Measurements from ENCODE around the gene PAPPA. TPM values are rescaled to one million over a fixed set of nuclear protein-coding genes. Genes with fewer than 3 reads are reported as not detected.

The PAPPA gene
- total RNA-seq, 2 experiments from 2014 or later, result not detected

- BruUV-seq (replicated peaks), result no TSS peak
- intact Hi-C loops (cut with micrococcal nuclease; ENCODE audit: unreplicated experiment), result no loop called here
- Histone ChIP-seq H3K9me2 (ENCODE audit: insufficient read depth, low read length) (no peaks in the 10 kb centered on the region), H3K4me1 (ENCODE audit: insufficient read depth, low read length, poor library complexity, severe bottlenecking) (no peaks in the 10 kb centered on the region), H3K27ac (ENCODE audit: low read depth, low read length, poor library complexity, severe bottlenecking) (no peak overlapping the region), H3K36me3 (ENCODE audit: insufficient read depth, low read length) (no peaks in the 10 kb centered on the region), H4K20me1 (ENCODE audit: insufficient read depth, low read length) (no peaks in the 10 kb centered on the region), H3K4me2 (ENCODE audit: low read length) (no peak overlapping the region), H3K79me2 (ENCODE audit: insufficient read depth, low read depth, low read length) (no peaks in the 10 kb centered on the region), H2AFZ (ENCODE audit: low read length) (no peak overlapping the region), H3K9me3 (ENCODE audit: low read length) (no peaks in the 10 kb centered on the region), H3K4me3 (ENCODE audit: low read depth, low read length, poor library complexity, severe bottlenecking) (no peak overlapping the region)
- TF ChIP-seq CTCF (conservative IDR thresholded peaks at IDR 0.05; ENCODE audit: low read length) (no peak), EZH2phosphoT487 (IDR thresholded peaks at IDR 0.05; ENCODE audit: borderline replicate concordance, low read depth, low read length) (no peak)
- CTCF ChIA-PET (ENCODE audit: unreplicated experiment), result no interaction called here
- POLR2A ChIA-PET, result no interaction called here
- DNase-seq (ENCODE audit: low spot score), result no peak
These were observed 250.6 kb downstream of the PAPPA start for GRCh38 chr9:116404228-116404627.

GRCh38 chr9:116405321-116405720 lies 251.7 kb downstream of the PAPPA start:
- ChIA-PET CTCF (ENCODE audit: unreplicated experiment) (no interaction called here), POLR2A (no interaction called here)
- Histone ChIP-seq H3K27ac (ENCODE audit: low read depth, low read length, poor library complexity, severe bottlenecking) (no peak overlapping the region), H3K36me3 (ENCODE audit: insufficient read depth, low read length) (no peaks in the 10 kb centered on the region), H2AFZ (ENCODE audit: low read length) (no peak overlapping the region), H3K4me1 (ENCODE audit: insufficient read depth, low read length, poor library complexity, severe bottlenecking) (no peaks in the 10 kb centered on the region), H3K9me2 (ENCODE audit: insufficient read depth, low read length) (no peaks in the 10 kb centered on the region), H3K4me3 (ENCODE audit: low read depth, low read length, poor library complexity, severe bottlenecking) (no peak overlapping the region), H4K20me1 (ENCODE audit: insufficient read depth, low read length) (no peaks in the 10 kb centered on the region), H3K79me2 (ENCODE audit: insufficient read depth, low read depth, low read length) (no peaks in the 10 kb centered on the region), H3K9me3 (ENCODE audit: low read length) (no peaks in the 10 kb centered on the region), H3K4me2 (ENCODE audit: low read length) (no peak overlapping the region)
- DNase-seq (ENCODE audit: low spot score), result no peak
- intact Hi-C loops (cut with micrococcal nuclease; ENCODE audit: unreplicated experiment), result no loop called here
- no TSS peak for BruUV-seq (replicated peaks)
- TF ChIP-seq EZH2phosphoT487 (IDR thresholded peaks at IDR 0.05; ENCODE audit: borderline replicate concordance, low read depth, low read length) (no peak), CTCF (conservative IDR thresholded peaks at IDR 0.05; ENCODE audit: low read length) (no peak)

GRCh38 chr9:116406469-116406868 lies 252.9 kb downstream of the PAPPA start:
- H2AFZ ChIP-seq (ENCODE audit: low read length), result no peak overlapping the region
- TF ChIP-seq EZH2phosphoT487 (IDR thresholded peaks at IDR 0.05; ENCODE audit: borderline replicate concordance, low read depth, low read length) (no peak), CTCF (conservative IDR thresholded peaks at IDR 0.05; ENCODE audit: low read length) (no peak)
- DNase-seq (ENCODE audit: low spot score), result no peak
- intact Hi-C loops (cut with micrococcal nuclease; ENCODE audit: unreplicated experiment), result no loop called here
- no peaks in the 10 kb centered on the region for H3K9me3 ChIP-seq (ENCODE audit: low read length)
- H3K4me3 ChIP-seq (ENCODE audit: low read depth, low read length, poor library complexity, severe bottlenecking), result no peak overlapping the region
- POLR2A ChIA-PET, result interaction anchor here (0.9 kb wide), 1 partner anchor 41 kb away, joined by 4 read pairs; no protein-coding TSS in a partner anchor
- H3K79me2 ChIP-seq (ENCODE audit: insufficient read depth, low read depth, low read length), result no peaks in the 10 kb centered on the region
- no peaks in the 10 kb centered on the region for H3K9me2 ChIP-seq (ENCODE audit: insufficient read depth, low read length)
- H3K36me3 ChIP-seq (ENCODE audit: insufficient read depth, low read length), result no peaks in the 10 kb centered on the region
- H3K27ac ChIP-seq (ENCODE audit: low read depth, low read length, poor library complexity, severe bottlenecking), result no peak overlapping the region
- H3K4me2 ChIP-seq (ENCODE audit: low read length), result no peak overlapping the region
- no peaks in the 10 kb centered on the region for H4K20me1 ChIP-seq (ENCODE audit: insufficient read depth, low read length)
- no peaks in the 10 kb centered on the region for H3K4me1 ChIP-seq (ENCODE audit: insufficient read depth, low read length, poor library complexity, severe bottlenecking)
- CTCF ChIA-PET (ENCODE audit: unreplicated experiment), result no interaction called here
- BruUV-seq (replicated peaks), result no TSS peak
